ENCODE results near the gene TNMD.

DNA sequence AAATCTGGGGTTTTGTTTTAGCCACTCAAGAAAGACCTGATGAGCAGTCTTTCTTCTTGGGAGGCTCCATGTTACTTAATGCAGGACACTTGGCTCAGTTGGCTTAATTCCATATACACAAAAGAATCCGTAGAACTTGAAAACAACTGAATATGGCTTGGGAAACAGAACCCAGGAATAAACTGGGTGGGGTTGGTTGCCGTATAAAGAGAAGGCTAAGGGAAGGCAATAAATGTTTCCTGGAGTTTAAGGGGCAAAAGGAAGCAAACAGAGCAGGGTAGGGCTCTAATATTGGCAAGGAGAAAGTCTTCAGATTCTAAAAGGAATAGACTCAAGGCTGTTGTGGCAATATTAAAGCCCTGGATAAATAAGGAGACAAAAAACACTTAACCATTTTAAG is 8.4 kb downstream of the TNMD start:
- TF ChIP-seq, protein P1, sequence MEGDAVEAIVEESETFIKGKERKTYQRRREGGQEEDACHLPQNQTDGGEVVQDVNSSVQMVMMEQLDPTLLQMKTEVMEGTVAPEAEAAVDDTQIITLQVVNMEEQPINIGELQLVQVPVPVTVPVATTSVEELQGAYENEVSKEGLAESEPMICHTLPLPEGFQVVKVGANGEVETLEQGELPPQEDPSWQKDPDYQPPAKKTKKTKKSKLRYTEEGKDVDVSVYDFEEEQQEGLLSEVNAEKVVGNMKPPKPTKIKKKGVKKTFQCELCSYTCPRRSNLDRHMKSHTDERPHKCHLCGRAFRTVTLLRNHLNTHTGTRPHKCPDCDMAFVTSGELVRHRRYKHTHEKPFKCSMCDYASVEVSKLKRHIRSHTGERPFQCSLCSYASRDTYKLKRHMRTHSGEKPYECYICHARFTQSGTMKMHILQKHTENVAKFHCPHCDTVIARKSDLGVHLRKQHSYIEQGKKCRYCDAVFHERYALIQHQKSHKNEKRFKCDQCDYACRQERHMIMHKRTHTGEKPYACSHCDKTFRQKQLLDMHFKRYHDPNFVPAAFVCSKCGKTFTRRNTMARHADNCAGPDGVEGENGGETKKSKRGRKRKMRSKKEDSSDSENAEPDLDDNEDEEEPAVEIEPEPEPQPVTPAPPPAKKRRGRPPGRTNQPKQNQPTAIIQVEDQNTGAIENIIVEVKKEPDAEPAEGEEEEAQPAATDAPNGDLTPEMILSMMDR (IDR thresholded peaks at IDR 0.05): no peak
- TF ChIP-seq EP300 (IDR thresholded peaks at IDR 0.05) (no peak), POLR2A (IDR thresholded peaks at IDR 0.05) (no peak), POLR2AphosphoS5 (IDR thresholded peaks at IDR 0.05) (no peak)

All from sigmoid colon (tissue), 4 donors.